Astrocyte (in vitro differentiated cells and primary cell): ENCODE measurements around the gene PCP4L1.
"Not testable (repeated sequence)": the region's sequence is repeated elsewhere in the genome, so short reads cannot be mapped to it uniquely, and the experiment has no call there.

Source experiments
- EZH2 ChIP-seq: IDR thresholded peaks from 2 replicates; pipeline ENCODE4 v1.6.1; 2012; ENCODE audit warnings: mild to moderate bottlenecking, low read length, inconsistent platforms; ENCODE audit not compliant: insufficient read depth
- TF ChIP-seq, protein P1 (sequence below): IDR thresholded peaks from 2 replicates; pipeline ENCODE4 v1.5.1; 2011; ENCODE audit warnings: low read depth, mild to moderate bottlenecking, inconsistent platforms, low read length, moderate library complexity; ENCODE audit not compliant: insufficient read depth

DNA sequence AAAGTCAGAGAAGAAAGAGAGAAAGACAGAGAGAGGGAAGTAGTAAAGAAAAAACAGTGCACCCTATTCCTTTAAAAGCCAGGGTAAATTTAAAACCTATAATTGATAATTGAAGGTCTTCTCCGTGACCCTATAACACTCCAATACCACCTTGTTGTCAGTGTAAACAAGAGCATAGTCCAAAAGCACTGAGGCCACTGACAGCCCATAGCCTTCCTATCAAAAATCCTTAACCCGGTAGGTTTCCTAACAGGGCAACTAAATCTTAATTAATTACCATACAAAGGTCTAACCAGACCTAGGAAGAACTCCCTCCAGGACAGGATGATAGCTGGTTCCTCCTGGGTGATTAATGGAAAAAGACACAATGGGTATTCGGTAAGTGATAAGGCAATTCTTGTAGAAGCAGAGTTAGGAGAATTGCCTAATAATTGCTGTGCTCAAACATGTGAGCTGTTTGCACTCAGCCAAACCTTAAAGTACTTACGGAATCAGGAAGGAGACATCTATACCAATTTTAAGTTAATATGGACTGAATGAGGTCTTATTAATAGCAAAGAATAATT is 2.5 kb upstream of the PCP4L1 start:
- TF ChIP-seq, protein P1, sequence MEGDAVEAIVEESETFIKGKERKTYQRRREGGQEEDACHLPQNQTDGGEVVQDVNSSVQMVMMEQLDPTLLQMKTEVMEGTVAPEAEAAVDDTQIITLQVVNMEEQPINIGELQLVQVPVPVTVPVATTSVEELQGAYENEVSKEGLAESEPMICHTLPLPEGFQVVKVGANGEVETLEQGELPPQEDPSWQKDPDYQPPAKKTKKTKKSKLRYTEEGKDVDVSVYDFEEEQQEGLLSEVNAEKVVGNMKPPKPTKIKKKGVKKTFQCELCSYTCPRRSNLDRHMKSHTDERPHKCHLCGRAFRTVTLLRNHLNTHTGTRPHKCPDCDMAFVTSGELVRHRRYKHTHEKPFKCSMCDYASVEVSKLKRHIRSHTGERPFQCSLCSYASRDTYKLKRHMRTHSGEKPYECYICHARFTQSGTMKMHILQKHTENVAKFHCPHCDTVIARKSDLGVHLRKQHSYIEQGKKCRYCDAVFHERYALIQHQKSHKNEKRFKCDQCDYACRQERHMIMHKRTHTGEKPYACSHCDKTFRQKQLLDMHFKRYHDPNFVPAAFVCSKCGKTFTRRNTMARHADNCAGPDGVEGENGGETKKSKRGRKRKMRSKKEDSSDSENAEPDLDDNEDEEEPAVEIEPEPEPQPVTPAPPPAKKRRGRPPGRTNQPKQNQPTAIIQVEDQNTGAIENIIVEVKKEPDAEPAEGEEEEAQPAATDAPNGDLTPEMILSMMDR, result not testable (repeated sequence)
- TF ChIP-seq EZH2, result not testable (repeated sequence)
